Thoracic aorta (tissue), 2 donors: ENCODE results near the gene GPATCH8. TPM values are rescaled to one million over a fixed set of nuclear protein-coding genes. Genes with fewer than 3 reads are reported as not detected.
A peak's percentile ranks its signal among the peaks of the same experiment; 100 is the strongest.

Experiments
- ATAC-seq: fragments of 150-250 bp; one replicate; pipeline ENCODE4 v1.8.0; 2017; ENCODE audit warnings: low read depth; ENCODE audit not compliant: insufficient number of reproducible peaks, low FRiP score
- DNase-seq: peaks from one replicate; pipeline ENCODE4 v3.0.0-alpha.2; 2020; ENCODE audit warnings: low spot score
- H3K27ac ChIP-seq, 2 donors: fragments of 200-600 bp; sonication (generic); 1 replicate in 1 of 2; 2 replicates in 1 of 2; pipeline ENCODE4 v1.5.1; 2016; ENCODE audit warnings: mild to moderate bottlenecking in 2 of 2, moderate library complexity in 2 of 2
- H3K27me3 ChIP-seq: fragments of 200-600 bp; sonication (generic); replicated peaks from 2 replicates; pipeline ENCODE4 v1.6.0; 2016; ENCODE audit warnings: mild to moderate bottlenecking; ENCODE audit not compliant: insufficient read depth
- H3K36me3 ChIP-seq: fragments of 200-600 bp; sonication (generic); one replicate; pipeline ENCODE4 v1.5.1; 2016
- H3K4me1 ChIP-seq, 2 donors: fragments of 200-600 bp; sonication (generic); 1 replicate in 1 of 2; 2 replicates in 1 of 2; pipeline versions ENCODE4 v1.5.1 to v1.6.0; 2016; ENCODE audit warnings: low read depth in 2 of 2, mild to moderate bottlenecking in 1 of 2; ENCODE audit not compliant: control insufficient read depth in 1 of 2
- H3K4me3 ChIP-seq: fragments of 200-600 bp; sonication (generic); 2 replicates; pipeline ENCODE4 v1.5.1; 2016; ENCODE audit warnings: mild to moderate bottlenecking
- H3K9me3 ChIP-seq: fragments of 200-600 bp; sonication (generic); 2 replicates; pipeline ENCODE4 v1.5.1; 2016
- total RNA-seq, 2 donors: library from RNA; depleted of rRNA; stranded (reverse); fragments of >200 nt; gene quantifications; one replicate each; pipeline versions ENCODE4 v1.1.0 to v1.2.3, GENCODE V29; 2016
- TF ChIP-seq, protein P1 (sequence below): fragments of 200-600 bp; sonication (generic); IDR thresholded peaks from one replicate; pipeline ENCODE4 v1.5.1; 2019; ENCODE audit warnings: antibody characterized with exemption

Gene GPATCH8
- 10 to 100 TPM; 39.3 to 56.1 TPM for total RNA-seq

DNA sequence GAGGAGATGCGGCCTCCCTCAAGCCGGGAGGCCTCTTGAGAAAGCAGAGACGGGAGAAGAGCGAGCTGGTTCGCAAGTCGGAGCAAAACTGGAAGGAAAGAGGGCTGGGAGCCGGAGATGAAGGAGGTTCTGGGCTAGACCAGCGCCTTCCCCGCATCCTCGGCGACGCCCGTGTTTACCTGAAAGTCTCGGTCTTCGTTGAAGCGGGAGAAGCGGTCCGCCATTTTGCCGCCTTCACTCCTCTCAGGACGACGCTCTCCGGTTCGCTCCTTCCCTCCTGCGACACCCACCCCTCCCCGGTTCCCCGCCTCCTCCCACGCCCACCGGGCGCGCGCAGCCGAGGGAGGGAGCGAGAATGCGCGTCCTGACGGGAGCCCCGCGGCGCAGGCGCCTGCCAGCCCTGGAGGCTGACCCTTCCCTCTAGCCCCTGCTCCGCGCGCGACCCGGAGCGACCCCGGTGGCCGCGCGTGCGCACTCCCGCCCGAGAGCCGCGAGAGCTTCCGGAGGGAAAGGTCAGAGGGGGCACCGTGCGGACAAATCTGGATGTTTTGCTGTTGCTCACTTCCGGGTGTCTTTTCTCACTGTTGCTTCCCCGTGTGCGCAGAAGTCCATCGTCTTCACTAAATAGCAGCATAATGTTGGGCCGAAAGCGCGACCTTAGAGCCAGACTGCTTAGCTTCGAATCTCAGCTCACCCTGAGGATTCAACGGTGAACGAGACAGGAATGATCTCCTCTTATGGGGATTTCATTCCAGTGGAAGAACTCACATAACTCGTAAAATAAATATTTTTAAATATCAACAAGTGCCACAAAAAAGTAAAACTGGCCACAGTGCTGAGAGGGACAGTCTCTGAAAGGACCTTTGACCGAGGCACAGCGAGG lies at the start of gene GPATCH8:
Gene GPATCH8 (minus strand): TSS at position 260 of the 883 bp plus-strand sequence. CDS start 36 bp downstream, at position 224.
- peaks cover 33 to 45% of the 10 kb centered on the region in 2 donors for H3K4me1 ChIP-seq
- peak; percentile 93 for ATAC-seq
- peak within 1 kb of the TSS; percentile 91 for H3K4me3 ChIP-seq

DNA sequence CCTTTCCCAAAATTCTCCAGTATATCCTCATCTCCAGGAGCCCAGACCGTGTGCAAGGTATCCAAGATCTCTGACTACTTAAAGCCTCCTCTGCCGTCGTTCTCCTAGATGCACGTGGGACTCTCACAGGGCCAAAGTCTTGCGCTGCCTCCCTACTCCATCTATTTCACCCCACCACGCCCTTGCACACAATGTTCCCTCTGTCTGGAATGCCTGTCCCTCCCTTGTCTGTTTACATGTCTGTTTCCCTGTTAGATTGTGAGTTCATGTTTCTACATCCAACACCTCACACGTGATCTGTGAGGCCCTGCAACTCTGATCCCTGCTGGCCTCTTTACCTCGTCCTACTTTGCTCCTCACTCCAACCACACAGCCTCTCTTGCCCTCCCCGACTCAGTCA lies 49.2 kb upstream of the GPATCH8 start:
- Histone ChIP-seq H3K9me3 (no peaks in the 10 kb centered on the region), H3K4me1 (peaks cover 0 to 1% of the 10 kb centered on the region in 2 donors), H3K27ac (no peak overlapping the region), H3K27me3 (no peaks in the 10 kb centered on the region), H3K4me3 (no peak overlapping the region), H3K36me3 (no peaks in the 10 kb centered on the region)
- TF ChIP-seq, protein P1, sequence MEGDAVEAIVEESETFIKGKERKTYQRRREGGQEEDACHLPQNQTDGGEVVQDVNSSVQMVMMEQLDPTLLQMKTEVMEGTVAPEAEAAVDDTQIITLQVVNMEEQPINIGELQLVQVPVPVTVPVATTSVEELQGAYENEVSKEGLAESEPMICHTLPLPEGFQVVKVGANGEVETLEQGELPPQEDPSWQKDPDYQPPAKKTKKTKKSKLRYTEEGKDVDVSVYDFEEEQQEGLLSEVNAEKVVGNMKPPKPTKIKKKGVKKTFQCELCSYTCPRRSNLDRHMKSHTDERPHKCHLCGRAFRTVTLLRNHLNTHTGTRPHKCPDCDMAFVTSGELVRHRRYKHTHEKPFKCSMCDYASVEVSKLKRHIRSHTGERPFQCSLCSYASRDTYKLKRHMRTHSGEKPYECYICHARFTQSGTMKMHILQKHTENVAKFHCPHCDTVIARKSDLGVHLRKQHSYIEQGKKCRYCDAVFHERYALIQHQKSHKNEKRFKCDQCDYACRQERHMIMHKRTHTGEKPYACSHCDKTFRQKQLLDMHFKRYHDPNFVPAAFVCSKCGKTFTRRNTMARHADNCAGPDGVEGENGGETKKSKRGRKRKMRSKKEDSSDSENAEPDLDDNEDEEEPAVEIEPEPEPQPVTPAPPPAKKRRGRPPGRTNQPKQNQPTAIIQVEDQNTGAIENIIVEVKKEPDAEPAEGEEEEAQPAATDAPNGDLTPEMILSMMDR, result no peak
- DNase-seq (no peak), ATAC-seq (no peak)

More for the DNA sequence above, at the start of gene GPATCH8:
- Histone ChIP-seq H3K27me3 (no peaks in the 10 kb centered on the region), H3K27ac (peak within 1 kb of the TSS; percentile 88 to 94), H3K36me3 (no peaks in the 10 kb centered on the region), H3K9me3 (no peaks in the 10 kb centered on the region)
- TF ChIP-seq, protein P1, result no peak
- DNase-seq, result peak; percentile 63

DNA sequence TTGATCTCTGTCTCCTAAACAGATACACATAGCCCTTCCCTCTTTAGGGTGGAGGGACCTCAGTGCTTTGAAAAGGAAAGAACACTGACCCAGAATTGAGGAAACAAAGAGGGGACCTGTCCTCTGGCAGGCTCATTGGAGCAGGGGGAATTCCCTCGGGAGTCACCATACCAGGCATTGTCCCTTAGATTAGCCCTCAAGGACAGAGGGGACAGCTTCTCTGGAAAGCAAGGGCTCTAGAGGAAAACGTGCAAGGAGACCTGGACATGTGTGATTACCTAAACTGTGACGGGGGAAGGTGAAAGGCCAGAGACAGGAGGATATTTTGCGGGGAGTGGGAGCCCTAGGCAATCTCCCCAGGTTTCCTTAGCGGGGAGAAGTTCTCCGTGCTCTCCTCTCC lies 46.5 kb upstream of the GPATCH8 start:
- ATAC-seq, result no peak
- Histone ChIP-seq H3K27ac (no peak overlapping the region), H3K9me3 (no peaks in the 10 kb centered on the region), H3K4me3 (no peak overlapping the region), H3K4me1 (peaks cover 4 to 9% of the 10 kb centered on the region in 2 donors), H3K27me3 (no peaks in the 10 kb centered on the region), H3K36me3 (no peaks in the 10 kb centered on the region)
- no peak for DNase-seq
- TF ChIP-seq, protein P1, result no peak

DNA sequence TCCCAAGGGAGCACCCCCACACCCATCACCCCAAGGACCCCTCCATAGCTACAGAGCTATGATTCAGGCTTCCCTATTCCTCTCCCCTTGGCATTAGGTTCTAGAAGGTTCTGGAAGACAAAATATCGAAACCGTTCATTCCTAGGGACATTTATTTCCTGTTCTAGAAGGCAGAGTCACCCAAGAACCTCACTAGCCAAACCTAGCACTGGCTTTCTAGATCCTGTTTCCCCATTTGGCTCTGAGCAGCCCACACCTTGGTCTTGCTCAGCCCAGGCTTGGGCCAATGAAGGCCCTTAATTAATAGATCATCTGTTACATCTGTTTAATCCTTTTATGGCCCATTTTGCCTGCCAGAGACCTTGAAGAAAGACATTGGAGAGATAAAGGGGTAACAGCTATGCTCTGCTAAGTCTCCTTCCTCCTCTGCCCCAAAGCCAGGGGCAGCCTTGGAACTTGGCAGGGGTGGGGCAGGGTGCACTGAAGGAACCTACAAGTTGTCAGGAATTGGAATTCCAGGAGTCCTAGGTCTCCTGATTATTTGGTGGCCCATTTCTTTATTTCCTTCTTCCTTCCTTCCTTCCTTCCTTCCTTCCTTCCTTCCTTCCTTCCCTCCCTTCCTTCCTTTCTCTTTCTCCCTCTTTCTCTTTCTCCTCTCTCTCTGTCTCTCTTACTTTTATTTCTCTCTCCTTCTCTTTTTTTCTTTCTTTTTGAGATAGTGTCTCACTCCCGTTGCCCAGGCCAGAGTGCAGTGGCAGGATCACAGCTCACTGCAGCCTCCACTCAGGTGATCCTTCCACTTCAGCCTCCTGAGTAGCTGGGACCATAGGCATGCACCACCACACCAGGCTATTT lies 45.4 kb upstream of the GPATCH8 start:
- Histone ChIP-seq H3K27ac (no peak overlapping the region), H3K4me1 (peaks cover 4 to 15% of the 10 kb centered on the region in 2 donors), H3K9me3 (no peaks in the 10 kb centered on the region), H3K27me3 (no peaks in the 10 kb centered on the region), H3K4me3 (no peak overlapping the region), H3K36me3 (no peaks in the 10 kb centered on the region)
- DNase-seq (no peak), ATAC-seq (no peak)
- TF ChIP-seq, protein P1, result no peak
